OCI-LY1 (cell line): ENCODE data around the gene SORBS1.

Experiments
- EZH2 ChIP-seq: fragments of 200-600 bp; sonication (generic), shearing (Covaris generic); IDR thresholded peaks from 2 replicates; pipeline ENCODE4 v1.8.0; 2017; ENCODE audit warnings: borderline replicate concordance, mixed run types, mild to moderate bottlenecking, antibody characterized with exemption, low read length, moderate library complexity, mixed read lengths
- TF ChIP-seq, protein P1 (sequence below): fragments of 200-600 bp; sonication (generic), shearing (Covaris generic); IDR thresholded peaks from 2 replicates; pipeline ENCODE4 v1.5.1; 2017; ENCODE audit warnings: mild to moderate bottlenecking, antibody characterized with exemption, low read length, moderate library complexity, mixed read lengths

DNA sequence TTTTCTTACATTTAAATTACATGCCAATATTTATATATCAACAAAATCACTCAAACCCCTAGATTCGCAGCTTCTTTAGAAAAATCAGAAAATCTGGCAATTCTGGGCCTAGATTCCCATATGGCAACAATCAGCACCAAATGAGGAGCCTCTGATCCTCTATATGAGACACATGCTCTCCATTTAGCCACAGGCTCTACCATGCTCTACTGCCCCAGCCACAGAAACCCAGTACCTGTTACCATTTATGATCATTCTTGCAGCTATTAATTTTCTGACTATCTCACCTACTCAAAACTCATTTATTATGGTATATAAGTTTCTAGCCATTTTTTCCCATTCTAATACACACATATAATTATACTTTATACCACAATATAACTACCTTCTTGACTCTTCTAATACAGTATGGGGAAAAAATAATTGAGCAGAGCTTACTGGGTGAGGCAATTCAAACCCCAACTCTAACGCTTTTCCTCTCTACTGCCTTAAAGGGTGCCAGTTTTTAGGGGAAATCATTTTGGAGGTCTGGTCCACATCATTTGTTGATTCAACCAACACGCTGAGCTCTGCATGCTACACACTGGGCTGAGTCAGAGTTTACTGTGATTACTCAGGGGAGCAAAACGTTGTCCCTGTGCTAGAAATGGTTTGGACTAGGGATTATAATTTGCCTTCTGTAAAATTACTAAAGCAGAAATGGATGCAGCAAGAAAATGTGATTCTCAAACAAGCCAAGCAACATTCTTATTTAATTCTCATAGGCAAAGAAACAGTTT lies 281.9 kb downstream of the SORBS1 start:
- TF ChIP-seq, protein P1, sequence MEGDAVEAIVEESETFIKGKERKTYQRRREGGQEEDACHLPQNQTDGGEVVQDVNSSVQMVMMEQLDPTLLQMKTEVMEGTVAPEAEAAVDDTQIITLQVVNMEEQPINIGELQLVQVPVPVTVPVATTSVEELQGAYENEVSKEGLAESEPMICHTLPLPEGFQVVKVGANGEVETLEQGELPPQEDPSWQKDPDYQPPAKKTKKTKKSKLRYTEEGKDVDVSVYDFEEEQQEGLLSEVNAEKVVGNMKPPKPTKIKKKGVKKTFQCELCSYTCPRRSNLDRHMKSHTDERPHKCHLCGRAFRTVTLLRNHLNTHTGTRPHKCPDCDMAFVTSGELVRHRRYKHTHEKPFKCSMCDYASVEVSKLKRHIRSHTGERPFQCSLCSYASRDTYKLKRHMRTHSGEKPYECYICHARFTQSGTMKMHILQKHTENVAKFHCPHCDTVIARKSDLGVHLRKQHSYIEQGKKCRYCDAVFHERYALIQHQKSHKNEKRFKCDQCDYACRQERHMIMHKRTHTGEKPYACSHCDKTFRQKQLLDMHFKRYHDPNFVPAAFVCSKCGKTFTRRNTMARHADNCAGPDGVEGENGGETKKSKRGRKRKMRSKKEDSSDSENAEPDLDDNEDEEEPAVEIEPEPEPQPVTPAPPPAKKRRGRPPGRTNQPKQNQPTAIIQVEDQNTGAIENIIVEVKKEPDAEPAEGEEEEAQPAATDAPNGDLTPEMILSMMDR = no peak
- no peak for TF ChIP-seq EZH2
